Upper lobe of left lung (tissue), 4 donors: ENCODE data around the gene NMNAT1.

Source experiments
- EP300 ChIP-seq, 4 donors: sonication (generic); formaldehyde crosslinking; IDR thresholded peaks; one replicate each; pipeline ENCODE4 v1.5.1; 2017; ENCODE audit warnings: antibody characterized with exemption in 4 of 4, control low read depth in 2 of 4
- POLR2A ChIP-seq, 4 donors: fragments of 450-650 bp; IDR thresholded peaks; one replicate each; pipeline ENCODE4 v1.5.1; 2016 to 2017; ENCODE audit warnings: antibody characterized with exemption in 4 of 4, mild to moderate bottlenecking in 2 of 4
- POLR2AphosphoS5 ChIP-seq, 2 donors: sonication (generic); formaldehyde crosslinking; IDR thresholded peaks; one replicate each; pipeline ENCODE4 v1.5.1; 2017; ENCODE audit warnings: antibody characterized with exemption in 2 of 2
- TF ChIP-seq, protein P1 (sequence below), 6 experiments: fragments of 450-650 bp in 4 of 6; fragments of 200-600 bp in 2 of 6; sonication (generic) in 2 of 6; IDR thresholded peaks; one replicate each; pipeline ENCODE4 v1.5.1; 2016 to 2019; ENCODE audit warnings: antibody characterized with exemption in 6 of 6

DNA sequence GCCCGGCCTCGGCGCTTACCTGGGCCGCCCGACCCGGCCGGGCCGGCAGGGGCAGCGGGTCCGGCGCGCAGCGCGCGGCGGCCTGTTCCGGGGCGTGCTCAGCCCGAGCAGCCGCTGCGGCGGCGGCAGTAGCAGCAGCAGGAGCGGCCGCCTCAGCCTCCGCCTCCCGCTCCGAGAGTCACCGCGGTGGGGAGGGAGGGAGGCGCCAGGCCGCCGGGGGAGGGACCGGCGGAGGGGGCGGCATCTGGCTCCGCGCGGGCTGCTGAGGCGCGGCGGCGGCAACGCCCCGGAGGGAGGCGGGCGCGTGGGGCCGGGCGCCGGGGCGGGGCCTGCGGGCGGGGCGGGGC, 33.2 kb upstream of the NMNAT1 start, which contains the start of gene CTNNBIP1:
- TF ChIP-seq, protein P1, sequence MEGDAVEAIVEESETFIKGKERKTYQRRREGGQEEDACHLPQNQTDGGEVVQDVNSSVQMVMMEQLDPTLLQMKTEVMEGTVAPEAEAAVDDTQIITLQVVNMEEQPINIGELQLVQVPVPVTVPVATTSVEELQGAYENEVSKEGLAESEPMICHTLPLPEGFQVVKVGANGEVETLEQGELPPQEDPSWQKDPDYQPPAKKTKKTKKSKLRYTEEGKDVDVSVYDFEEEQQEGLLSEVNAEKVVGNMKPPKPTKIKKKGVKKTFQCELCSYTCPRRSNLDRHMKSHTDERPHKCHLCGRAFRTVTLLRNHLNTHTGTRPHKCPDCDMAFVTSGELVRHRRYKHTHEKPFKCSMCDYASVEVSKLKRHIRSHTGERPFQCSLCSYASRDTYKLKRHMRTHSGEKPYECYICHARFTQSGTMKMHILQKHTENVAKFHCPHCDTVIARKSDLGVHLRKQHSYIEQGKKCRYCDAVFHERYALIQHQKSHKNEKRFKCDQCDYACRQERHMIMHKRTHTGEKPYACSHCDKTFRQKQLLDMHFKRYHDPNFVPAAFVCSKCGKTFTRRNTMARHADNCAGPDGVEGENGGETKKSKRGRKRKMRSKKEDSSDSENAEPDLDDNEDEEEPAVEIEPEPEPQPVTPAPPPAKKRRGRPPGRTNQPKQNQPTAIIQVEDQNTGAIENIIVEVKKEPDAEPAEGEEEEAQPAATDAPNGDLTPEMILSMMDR (IDR thresholded peaks at IDR 0.05) = peak in 1 of 6 experiments; percentile 22
- TF ChIP-seq POLR2A (IDR thresholded peaks at IDR 0.05) (peak in 2 of 4 donors; percentile 10 to 47), POLR2AphosphoS5 (IDR thresholded peaks at IDR 0.05) (peak; percentile 22 to 50), EP300 (IDR thresholded peaks at IDR 0.05) (no peak)
